ENCODE data around the gene ZNF283. TPM values are rescaled to one million over a fixed set of nuclear protein-coding genes. Genes with fewer than 3 reads are reported as not detected.
"Not testable (repeated sequence)": the region's sequence is repeated elsewhere in the genome, so short reads cannot be mapped to it uniquely, and the experiment has no call there.

Gene ZNF283
- polyA plus RNA-seq, 12 donors, result 5.6 to 18.5 (median 11.6) TPM; not detected in 1

GRCh38 chr19:43847246-43847645 lies 20.1 kb downstream of the ZNF283 start:
- no peak for DNase-seq

GRCh38 chr19:43847884-43848283 lies 20.8 kb downstream of the ZNF283 start:
- DNase-seq, result no peak

GRCh38 chr19:43848821-43849220 lies 21.7 kb downstream of the ZNF283 start:
- DNase-seq, result no peak

- no peak for DNase-seq
These were observed 31.1 kb downstream of the ZNF283 start for GRCh38 chr19:43858174-43858573.

- DNase-seq, result not testable (repeated sequence)
These were observed 39.8 kb downstream of the ZNF283 start for GRCh38 chr19:43866923-43867322.

- no peak for DNase-seq
These were observed 45.6 kb downstream of the ZNF283 start for GRCh38 chr19:43872547-43873336.

GRCh38 chr19:43880483-43880882 lies 53.4 kb downstream of the ZNF283 start:
- no peak for DNase-seq

- no peak for DNase-seq
These were observed 56.7 kb downstream of the ZNF283 start, which contains the start of gene ZNF404 for GRCh38 chr19:43883864-43884263. TSS of gene ZNF404 (minus strand) at chr19:43883964.

- no peak for DNase-seq
These were observed 68.7 kb downstream of the ZNF283 start for GRCh38 chr19:43895727-43896308.

Other genes with a start within 250 kb of the ZNF283 start
- 10 to 100 TPM in 11 of 12 donors, not detected in 1; 10.0 to 18.0 (median 13.6) TPM for gene IRGQ, start 231.2 kb upstream of the ZNF283 start, polyA plus RNA-seq (ENCODE audit: insufficient read length in 12 of 12)
- 10 to 100 TPM in 2 of 12 donors, 1 to 10 TPM in 8, not detected in 2; 7.2 to 11.6 (median 8.4) TPM for gene ZNF576, start 230.7 kb upstream of the ZNF283 start, polyA plus RNA-seq (ENCODE audit: insufficient read length in 12 of 12)
- gene SRRM5, start 215.2 kb upstream of the ZNF283 start, polyA plus RNA-seq (ENCODE audit: insufficient read length in 12 of 12), result under 1 TPM in 10 of 12 donors, not detected in 2; 0.10 to 0.92 (median 0.45) TPM
- 100 to 1,000 TPM in 1 of 12 donors, 10 to 100 TPM in 10, not detected in 1; 38.1 to 137 (median 42.6) TPM for gene ZNF428, start 207.7 kb upstream of the ZNF283 start, polyA plus RNA-seq (ENCODE audit: insufficient read length in 12 of 12)
- gene CADM4, start 187.5 kb upstream of the ZNF283 start, polyA plus RNA-seq (ENCODE audit: insufficient read length in 12 of 12), result 10 to 100 TPM in 4 of 12 donors, 1 to 10 TPM in 7, not detected in 1; 5.8 to 19.6 (median 9.2) TPM
- gene PLAUR, start 157.2 kb upstream of the ZNF283 start, polyA plus RNA-seq (ENCODE audit: insufficient read length in 12 of 12), result 10 to 100 TPM in 2 of 12 donors, 1 to 10 TPM in 9, not detected in 1; 3.7 to 16.5 (median 5.9) TPM
- gene IRGC, start 111.2 kb upstream of the ZNF283 start, polyA plus RNA-seq (ENCODE audit: insufficient read length in 12 of 12), result under 1 TPM in 1 of 12 donors, not detected in 11; 0.13 TPM
- 10 to 100 TPM in 11 of 12 donors, not detected in 1; 29.9 to 65.4 (median 33.6) TPM for gene SMG9, start 72.4 kb upstream of the ZNF283 start, polyA plus RNA-seq (ENCODE audit: insufficient read length in 12 of 12)
- gene KCNN4, start 46.3 kb upstream of the ZNF283 start, polyA plus RNA-seq (ENCODE audit: insufficient read length in 12 of 12), result 1 to 10 TPM in 2 of 12 donors, under 1 TPM in 8, not detected in 2; 0.29 to 2.0 (median 0.64) TPM
- gene LYPD5, start 24.9 kb upstream of the ZNF283 start, polyA plus RNA-seq (ENCODE audit: insufficient read length in 12 of 12), result 1 to 10 TPM in 2 of 12 donors, under 1 TPM in 8, not detected in 2; 0.34 to 1.6 (median 0.60) TPM
- gene ZNF404, start 56.6 kb downstream of the ZNF283 start, polyA plus RNA-seq (ENCODE audit: insufficient read length in 12 of 12), result 10 to 100 TPM in 3 of 12 donors, 1 to 10 TPM in 7, not detected in 2; 6.7 to 17.7 (median 8.5) TPM
- 10 to 100 TPM in 10 of 12 donors, 1 to 10 TPM in 1, not detected in 1; 3.6 to 20.3 (median 15.1) TPM for gene ZNF45, start 108.0 kb downstream of the ZNF283 start, polyA plus RNA-seq (ENCODE audit: insufficient read length in 12 of 12)
- gene ZNF221, start 123.9 kb downstream of the ZNF283 start, polyA plus RNA-seq (ENCODE audit: insufficient read length in 12 of 12), result 1 to 10 TPM in 10 of 12 donors, not detected in 2; 2.3 to 4.7 (median 3.7) TPM
- 10 to 100 TPM in 2 of 12 donors, 1 to 10 TPM in 9, not detected in 1; 6.4 to 22.9 (median 8.9) TPM for gene ZNF155, start 156.9 kb downstream of the ZNF283 start, polyA plus RNA-seq (ENCODE audit: insufficient read length in 12 of 12)
- gene ZNF230, start 175.6 kb downstream of the ZNF283 start, polyA plus RNA-seq (ENCODE audit: insufficient read length in 12 of 12), result 1 to 10 TPM in 11 of 12 donors, not detected in 1; 2.1 to 5.3 (median 3.5) TPM
- 1 to 10 TPM in 10 of 12 donors, not detected in 2; 4.4 to 7.6 (median 6.1) TPM for gene ZNF222, start 198.1 kb downstream of the ZNF283 start, polyA plus RNA-seq (ENCODE audit: insufficient read length in 12 of 12)
- gene ZNF223, start 224.7 kb downstream of the ZNF283 start, polyA plus RNA-seq (ENCODE audit: insufficient read length in 12 of 12), result 1 to 10 TPM in 10 of 12 donors, not detected in 2; 3.6 to 8.9 (median 5.6) TPM
- gene ZNF284, start 244.8 kb downstream of the ZNF283 start, polyA plus RNA-seq (ENCODE audit: insufficient read length in 12 of 12), result 1 to 10 TPM in 11 of 12 donors, not detected in 1; 2.1 to 7.0 (median 3.3) TPM

All from muscle of arm (tissue), 12 donors.